NCI-H1436 (cell line): ENCODE data around the gene SH3PXD2A.
"Not testable (repeated sequence)": the region's sequence is repeated elsewhere in the genome, so short reads cannot be mapped to it uniquely, and the experiment has no call there.

Experiments
- DNase-seq: peaks from one replicate; lab custom pipeline; 2025; lab: John Stamatoyannopoulos, UW

The SH3PXD2A gene

GRCh38 chr10:103849212-103849877 is 6.0 kb downstream of the SH3PXD2A start:
- DNase-seq: no peak

- no peak for DNase-seq
Measured at GRCh38 chr10:103847909-103848468, 7.4 kb downstream of the SH3PXD2A start.

GRCh38 chr10:103847346-103847745 is 8.0 kb downstream of the SH3PXD2A start:
- no peak for DNase-seq

GRCh38 chr10:103845972-103846371 is 9.4 kb downstream of the SH3PXD2A start:
- DNase-seq: no peak

GRCh38 chr10:103845346-103845745 is 10.0 kb downstream of the SH3PXD2A start:
- DNase-seq: not testable (repeated sequence)

- no peak for DNase-seq
Measured at GRCh38 chr10:103843854-103844570, 11.4 kb downstream of the SH3PXD2A start.

- DNase-seq: no peak
Measured at GRCh38 chr10:103843045-103843444, 12.3 kb downstream of the SH3PXD2A start.

GRCh38 chr10:103842605-103843004 is 12.8 kb downstream of the SH3PXD2A start:
- no peak for DNase-seq

- no peak for DNase-seq
Measured at GRCh38 chr10:103841519-103841918, 13.9 kb downstream of the SH3PXD2A start.

- no peak for DNase-seq
Measured at GRCh38 chr10:103840740-103841070, 14.7 kb downstream of the SH3PXD2A start.

GRCh38 chr10:103839872-103840739 is 15.3 kb downstream of the SH3PXD2A start:
- DNase-seq: no peak

- DNase-seq: no peak
Measured at GRCh38 chr10:103839519-103839871, 15.9 kb downstream of the SH3PXD2A start.

GRCh38 chr10:103838862-103839518 is 16.4 kb downstream of the SH3PXD2A start:
- DNase-seq: no peak

GRCh38 chr10:103838070-103838395 is 17.3 kb downstream of the SH3PXD2A start:
- DNase-seq: no peak

- DNase-seq: no peak
Measured at GRCh38 chr10:103837370-103838069, 17.9 kb downstream of the SH3PXD2A start.

GRCh38 chr10:103836861-103837260 is 18.5 kb downstream of the SH3PXD2A start:
- no peak for DNase-seq

- no peak for DNase-seq
Measured at GRCh38 chr10:103836273-103836672, 19.1 kb downstream of the SH3PXD2A start.

- no peak for DNase-seq
Measured at GRCh38 chr10:103835096-103836050, 20.0 kb downstream of the SH3PXD2A start.

GRCh38 chr10:103834436-103835095 is 20.8 kb downstream of the SH3PXD2A start:
- DNase-seq: no peak
